ENCODE measurements around the gene DIPK1A.

DIPK1A gene

DNA sequence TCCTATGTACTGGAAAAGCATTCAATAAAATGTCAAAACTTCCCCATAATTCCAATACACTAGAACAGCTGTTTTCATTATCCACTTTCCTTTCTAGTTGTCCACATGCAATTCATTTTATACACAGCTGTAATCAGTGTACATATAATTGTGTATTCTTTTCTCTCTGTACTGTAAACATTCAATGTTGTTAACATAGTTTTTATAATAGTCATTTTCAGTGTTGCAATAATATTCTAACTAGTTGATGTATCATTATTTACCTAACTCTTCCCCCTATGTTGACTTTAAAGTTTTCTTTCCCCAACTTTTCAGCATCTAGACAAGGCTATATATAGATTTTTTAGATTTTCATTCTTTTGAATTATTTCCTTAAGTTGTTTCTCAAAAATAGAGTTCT is 44.4 kb downstream of the DIPK1A start:
- Histone ChIP-seq H3K4me1 (ENCODE audit: control insufficient read depth, insufficient read depth, low read length) (no peaks in the 10 kb centered on the region), H3K4me3 (ENCODE audit: low read length) (no peak overlapping the region), H3K9me3 (ENCODE audit: control insufficient read depth, insufficient read depth, low read length) (no peaks in the 10 kb centered on the region), H3K27me3 (ENCODE audit: control insufficient read depth, insufficient read depth, low read length) (no peaks in the 10 kb centered on the region), H3K27ac (ENCODE audit: low read length) (no peak overlapping the region), H3K36me3 (ENCODE audit: control insufficient read depth, insufficient read depth, low read length) (no peaks in the 10 kb centered on the region)
- DNase-seq (ENCODE audit: low read depth, low spot score), result no peak

DNA sequence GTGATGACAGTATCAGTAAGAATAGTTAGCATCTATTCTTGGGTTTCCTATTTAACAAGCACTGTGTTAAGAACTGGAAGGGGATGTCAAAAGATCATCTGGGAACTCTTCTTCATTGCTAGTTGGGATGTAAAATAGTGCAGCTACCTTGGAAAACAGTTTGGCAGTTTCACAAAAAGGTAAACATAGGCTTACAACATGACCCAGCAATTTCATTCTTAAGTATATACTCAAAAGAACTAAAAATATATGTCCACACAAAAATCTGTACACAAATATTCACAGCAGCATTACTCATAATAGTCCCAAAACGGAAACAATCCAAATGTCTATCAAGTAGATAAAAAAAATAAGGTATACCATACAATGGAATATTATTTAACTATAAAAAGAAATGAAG is 45.7 kb downstream of the DIPK1A start:
- Histone ChIP-seq H3K27ac (ENCODE audit: low read length) (no peak overlapping the region), H3K4me3 (ENCODE audit: low read length) (no peak overlapping the region), H3K36me3 (ENCODE audit: control insufficient read depth, insufficient read depth, low read length) (no peaks in the 10 kb centered on the region), H3K27me3 (ENCODE audit: control insufficient read depth, insufficient read depth, low read length) (no peaks in the 10 kb centered on the region), H3K4me1 (ENCODE audit: control insufficient read depth, insufficient read depth, low read length) (no peaks in the 10 kb centered on the region), H3K9me3 (ENCODE audit: control insufficient read depth, insufficient read depth, low read length) (no peaks in the 10 kb centered on the region)
- no CpG with 5 or more reads among the region's 1 CpG for WGBS (ENCODE audit: insufficient coverage, insufficient read length)
- DNase-seq (ENCODE audit: low read depth, low spot score), result no peak

DNA sequence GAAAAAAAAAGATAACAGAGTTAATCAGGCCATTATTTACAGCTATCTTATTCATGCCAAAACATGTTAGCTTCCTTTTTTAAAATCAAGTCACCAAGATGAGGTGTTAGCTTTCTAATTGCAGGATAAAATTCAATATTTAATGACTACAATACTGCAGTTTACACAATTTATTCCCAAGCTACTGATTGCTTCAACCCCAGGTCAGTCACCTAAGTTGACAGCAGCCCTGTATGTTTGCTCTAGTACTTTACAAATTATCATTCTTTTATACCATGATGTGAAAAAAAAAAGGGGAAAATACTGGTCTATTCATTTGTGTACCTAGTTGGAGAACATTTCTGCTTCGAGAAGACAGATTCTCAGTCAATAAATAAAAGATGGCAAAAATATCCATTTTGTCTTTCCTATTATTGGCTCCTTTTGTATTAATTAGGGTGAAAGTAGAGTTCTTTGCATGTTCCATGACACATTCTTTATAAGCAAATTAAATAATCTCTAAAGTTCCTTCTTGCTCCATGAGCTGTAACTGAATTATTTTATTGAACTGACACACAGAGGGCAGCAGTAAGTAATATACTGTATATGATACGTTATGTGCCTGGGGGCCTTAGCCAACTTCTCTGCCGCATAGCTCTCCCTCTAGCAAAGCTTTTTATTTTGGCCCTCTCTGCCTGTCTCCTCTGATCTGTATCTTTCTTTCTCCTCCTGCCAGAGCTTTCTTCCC is 48.0 kb downstream of the DIPK1A start:
- no CpG with 5 or more reads among the region's 3 CpGs for WGBS (ENCODE audit: insufficient coverage, insufficient read length)
- Histone ChIP-seq H3K27me3 (ENCODE audit: control insufficient read depth, insufficient read depth, low read length) (no peaks in the 10 kb centered on the region), H3K27ac (ENCODE audit: low read length) (no peak overlapping the region), H3K4me1 (ENCODE audit: control insufficient read depth, insufficient read depth, low read length) (no peaks in the 10 kb centered on the region), H3K9me3 (ENCODE audit: control insufficient read depth, insufficient read depth, low read length) (no peaks in the 10 kb centered on the region), H3K4me3 (ENCODE audit: low read length) (no peak overlapping the region), H3K36me3 (ENCODE audit: control insufficient read depth, insufficient read depth, low read length) (no peaks in the 10 kb centered on the region)
- no peak for DNase-seq (ENCODE audit: low read depth, low spot score)

DNA sequence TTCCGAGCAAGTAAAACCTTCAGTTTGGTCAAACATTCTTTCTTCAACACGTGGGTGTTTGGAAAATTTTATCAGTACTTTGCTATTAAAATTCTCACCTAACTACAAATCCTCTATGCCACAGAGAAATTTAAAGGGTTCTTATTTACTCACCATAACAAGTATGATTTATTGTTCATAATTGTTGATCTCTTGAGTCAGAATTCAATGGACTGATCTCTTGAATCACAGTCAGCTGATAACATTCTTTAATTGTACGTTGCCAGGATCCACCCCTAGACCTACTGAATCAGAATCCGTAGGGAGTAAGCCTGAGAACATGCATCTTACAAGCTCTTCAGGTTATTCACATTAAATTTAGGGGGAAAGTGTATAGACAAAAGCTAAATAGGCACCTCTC is 51.2 kb downstream of the DIPK1A start:
- no peak overlapping the region for H3K27ac ChIP-seq (ENCODE audit: low read length)
- H3K36me3 ChIP-seq (ENCODE audit: control insufficient read depth, insufficient read depth, low read length), result no peaks in the 10 kb centered on the region
- no CpG with 5 or more reads among the region's 4 CpGs for WGBS (ENCODE audit: insufficient coverage, insufficient read length)
- H3K9me3 ChIP-seq (ENCODE audit: control insufficient read depth, insufficient read depth, low read length), result no peaks in the 10 kb centered on the region
- no peaks in the 10 kb centered on the region for H3K4me1 ChIP-seq (ENCODE audit: control insufficient read depth, insufficient read depth, low read length)
- no peaks in the 10 kb centered on the region for H3K27me3 ChIP-seq (ENCODE audit: control insufficient read depth, insufficient read depth, low read length)
- no peak overlapping the region for H3K4me3 ChIP-seq (ENCODE audit: low read length)
- DNase-seq (ENCODE audit: low read depth, low spot score), result no peak

DNA sequence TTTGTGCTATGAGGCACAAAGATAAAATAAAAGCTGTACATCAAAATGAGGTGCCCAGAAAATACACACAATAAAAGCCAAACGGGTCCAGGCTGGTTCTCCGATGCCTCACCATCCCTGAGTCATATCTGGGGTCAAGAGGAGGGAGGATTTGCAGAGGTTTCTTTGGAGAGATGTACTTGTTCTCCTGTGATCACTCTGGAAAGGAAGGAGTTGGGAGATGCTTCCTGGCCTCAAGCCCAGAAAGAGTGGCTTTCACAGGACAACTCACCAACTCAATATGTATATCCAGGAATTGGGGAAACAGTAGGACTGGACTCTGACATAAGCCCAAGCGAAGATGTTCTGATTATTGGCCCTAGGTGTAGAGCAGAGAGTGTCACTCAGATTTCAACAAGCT is 51.9 kb downstream of the DIPK1A start:
- no peak for DNase-seq (ENCODE audit: low read depth, low spot score)
- H3K27me3 ChIP-seq (ENCODE audit: control insufficient read depth, insufficient read depth, low read length), result no peaks in the 10 kb centered on the region
- WGBS (ENCODE audit: insufficient coverage, insufficient read length), result no CpG with 5 or more reads among the region's 3 CpGs
- no peak overlapping the region for H3K27ac ChIP-seq (ENCODE audit: low read length)
- no peaks in the 10 kb centered on the region for H3K9me3 ChIP-seq (ENCODE audit: control insufficient read depth, insufficient read depth, low read length)
- H3K4me1 ChIP-seq (ENCODE audit: control insufficient read depth, insufficient read depth, low read length), result no peaks in the 10 kb centered on the region
- no peaks in the 10 kb centered on the region for H3K36me3 ChIP-seq (ENCODE audit: control insufficient read depth, insufficient read depth, low read length)
- no peak overlapping the region for H3K4me3 ChIP-seq (ENCODE audit: low read length)

DNA sequence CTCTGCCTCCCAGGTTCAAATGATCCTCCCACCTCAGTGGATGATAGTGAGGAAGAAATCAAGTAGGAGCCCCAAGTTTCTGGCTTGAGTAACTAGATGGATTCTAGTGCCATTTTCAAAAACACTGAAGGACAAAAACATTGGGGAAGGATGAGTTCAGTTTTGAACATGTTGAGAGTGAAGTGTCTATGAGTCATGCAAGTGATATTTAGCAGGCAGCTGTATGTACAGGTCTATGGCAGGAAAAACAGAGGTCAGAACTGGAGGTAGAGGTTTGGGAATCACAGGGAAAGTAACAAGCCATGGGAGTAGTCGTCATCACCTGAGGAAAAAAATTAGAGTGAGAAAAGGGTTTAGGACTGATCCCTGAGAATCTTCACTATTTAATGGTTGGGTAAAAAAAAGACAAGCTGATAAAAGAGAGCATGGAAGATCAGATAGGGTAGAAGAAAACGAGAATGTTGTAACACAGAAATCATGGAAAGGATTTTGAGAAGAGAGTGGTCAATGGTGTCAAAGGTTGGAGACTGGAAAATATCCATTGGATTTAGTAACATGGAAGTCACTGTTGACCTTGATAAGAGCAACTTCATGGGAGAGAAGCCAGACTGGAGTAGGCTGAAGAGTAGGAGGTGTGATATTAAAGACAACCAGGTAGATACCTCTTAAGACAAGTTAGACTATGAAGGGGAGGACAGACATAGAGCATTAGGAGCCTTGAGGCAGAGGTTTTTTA is 53.1 kb downstream of the DIPK1A start:
- Histone ChIP-seq H3K27me3 (ENCODE audit: control insufficient read depth, insufficient read depth, low read length) (no peaks in the 10 kb centered on the region), H3K4me1 (ENCODE audit: control insufficient read depth, insufficient read depth, low read length) (no peaks in the 10 kb centered on the region), H3K4me3 (ENCODE audit: low read length) (no peak overlapping the region), H3K36me3 (ENCODE audit: control insufficient read depth, insufficient read depth, low read length) (no peaks in the 10 kb centered on the region), H3K27ac (ENCODE audit: low read length) (no peak overlapping the region), H3K9me3 (ENCODE audit: control insufficient read depth, insufficient read depth, low read length) (no peaks in the 10 kb centered on the region)
- WGBS (ENCODE audit: insufficient coverage, insufficient read length), result 100% methylated on average over 1 of the region's 2 CpGs
- no peak for DNase-seq (ENCODE audit: low read depth, low spot score)

DNA sequence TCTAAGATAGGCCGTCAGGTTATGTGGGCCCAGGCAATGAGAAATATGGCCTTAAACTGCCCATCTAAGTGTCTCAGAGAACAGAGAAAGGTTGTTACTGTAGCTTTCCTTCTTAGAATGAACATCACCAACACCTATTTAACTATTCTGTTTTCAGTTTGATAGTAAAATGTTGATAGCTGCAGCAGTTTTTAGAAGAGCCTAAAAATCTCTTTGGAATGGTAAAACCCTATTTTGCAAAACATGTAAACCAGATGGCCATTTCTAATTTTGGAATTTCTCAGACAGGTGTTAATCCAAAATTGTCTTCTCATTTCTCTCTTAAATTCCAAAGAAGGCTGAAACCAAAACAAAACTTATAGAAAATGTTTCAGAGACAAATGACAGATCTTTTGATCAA is 57.5 kb downstream of the DIPK1A start:
- Histone ChIP-seq H3K4me3 (ENCODE audit: low read length) (no peak overlapping the region), H3K4me1 (ENCODE audit: control insufficient read depth, insufficient read depth, low read length) (no peaks in the 10 kb centered on the region), H3K27me3 (ENCODE audit: control insufficient read depth, insufficient read depth, low read length) (no peaks in the 10 kb centered on the region), H3K9me3 (ENCODE audit: control insufficient read depth, insufficient read depth, low read length) (no peaks in the 10 kb centered on the region), H3K36me3 (ENCODE audit: control insufficient read depth, insufficient read depth, low read length) (no peaks in the 10 kb centered on the region), H3K27ac (ENCODE audit: low read length) (no peak overlapping the region)
- DNase-seq (ENCODE audit: low read depth, low spot score), result no peak
- no CpG with 5 or more reads among the region's 1 CpG for WGBS (ENCODE audit: insufficient coverage, insufficient read length)

DNA sequence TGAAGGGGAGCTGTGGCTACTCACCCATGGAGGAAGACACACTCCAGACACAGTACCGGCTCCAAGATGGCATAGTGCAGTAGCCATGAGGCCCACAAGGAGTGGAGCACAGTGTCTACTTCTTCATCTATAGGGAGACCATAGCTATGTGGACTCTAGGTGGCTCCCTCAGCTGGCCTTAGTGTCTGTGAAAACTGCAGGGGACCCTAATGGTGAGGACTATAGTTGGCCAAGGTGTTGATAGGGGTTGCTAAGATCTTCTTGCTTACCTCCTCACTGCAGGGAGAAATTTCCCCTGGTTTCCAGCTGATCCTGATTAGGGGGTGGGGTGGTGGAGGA is 58.9 kb downstream of the DIPK1A start:
- no peak for DNase-seq (ENCODE audit: low read depth, low spot score)

DNA sequence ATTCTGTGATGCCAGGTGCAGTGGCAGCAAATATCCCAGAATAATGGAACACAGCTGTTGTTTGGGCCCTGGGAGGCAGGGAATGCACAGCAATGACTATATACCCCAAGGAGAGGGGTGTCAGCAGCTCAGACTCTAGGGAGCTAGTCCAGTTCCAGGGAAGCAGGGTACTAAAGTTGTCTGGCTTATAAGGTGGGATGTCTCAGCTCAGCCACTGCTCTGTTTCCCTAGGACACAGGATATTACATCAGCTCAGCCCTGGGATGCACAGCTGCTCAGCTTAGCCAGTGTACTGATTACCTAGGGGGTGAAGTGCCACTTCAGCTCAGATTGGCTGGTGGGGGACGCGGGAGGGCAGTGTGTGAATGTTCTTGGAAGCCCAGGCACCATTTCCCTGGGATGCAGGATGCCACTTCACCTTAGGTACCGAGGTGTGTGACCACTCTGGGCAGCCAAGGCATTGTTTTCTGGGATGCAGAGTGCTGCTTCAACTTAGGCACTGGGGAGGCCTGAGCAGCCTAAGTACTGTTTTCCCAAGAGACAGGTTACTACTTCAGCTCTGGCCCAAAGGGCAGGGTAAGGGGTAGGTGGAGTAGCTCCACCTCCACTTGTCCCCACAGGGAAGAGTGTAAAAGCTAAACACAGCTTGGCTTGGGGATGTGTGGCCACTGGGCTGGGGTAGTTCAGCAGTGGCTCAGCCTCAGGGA is 59.4 kb downstream of the DIPK1A start:
- H3K4me3 ChIP-seq (ENCODE audit: low read length), result no peak overlapping the region
- no peak for DNase-seq (ENCODE audit: low read depth, low spot score)
- H3K9me3 ChIP-seq (ENCODE audit: control insufficient read depth, insufficient read depth, low read length), result no peaks in the 10 kb centered on the region
- H3K27ac ChIP-seq (ENCODE audit: low read length), result no peak overlapping the region
- no peaks in the 10 kb centered on the region for H3K27me3 ChIP-seq (ENCODE audit: control insufficient read depth, insufficient read depth, low read length)
- no peaks in the 10 kb centered on the region for H3K36me3 ChIP-seq (ENCODE audit: control insufficient read depth, insufficient read depth, low read length)
- no CpG with 5 or more reads among the region's 3 CpGs for WGBS (ENCODE audit: insufficient coverage, insufficient read length)
- no peaks in the 10 kb centered on the region for H3K4me1 ChIP-seq (ENCODE audit: control insufficient read depth, insufficient read depth, low read length)

More for the DNA sequence above, 58.9 kb downstream of the DIPK1A start:
- no CpG with 5 or more reads among the region's 1 CpG for WGBS (ENCODE audit: insufficient coverage, insufficient read length)
- no peak overlapping the region for H3K4me3 ChIP-seq (ENCODE audit: low read length)
- no peak overlapping the region for H3K27ac ChIP-seq (ENCODE audit: low read length)
- H3K9me3 ChIP-seq (ENCODE audit: control insufficient read depth, insufficient read depth, low read length), result no peaks in the 10 kb centered on the region
- no peaks in the 10 kb centered on the region for H3K27me3 ChIP-seq (ENCODE audit: control insufficient read depth, insufficient read depth, low read length)
- H3K4me1 ChIP-seq (ENCODE audit: control insufficient read depth, insufficient read depth, low read length), result no peaks in the 10 kb centered on the region
- H3K36me3 ChIP-seq (ENCODE audit: control insufficient read depth, insufficient read depth, low read length), result no peaks in the 10 kb centered on the region

DNA sequence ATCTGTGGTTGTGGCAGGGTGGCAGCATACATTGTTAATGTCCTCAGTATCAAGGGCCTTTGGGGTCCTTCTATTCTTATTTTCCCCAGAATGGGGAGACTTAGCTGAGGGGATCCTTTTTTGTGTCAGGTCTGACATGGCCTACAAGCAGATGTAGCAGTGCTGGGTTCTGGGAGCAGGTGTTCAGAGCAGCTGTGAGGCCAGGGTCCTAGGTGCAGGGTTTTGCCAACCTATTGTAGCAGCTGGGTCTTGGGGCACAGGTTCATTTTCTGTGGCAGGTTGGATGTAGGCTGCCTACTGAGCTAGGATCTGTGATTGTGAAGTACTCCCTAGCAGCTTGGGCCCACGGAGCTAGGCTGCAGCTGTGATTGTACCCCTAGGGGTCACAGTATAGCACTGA is 60.1 kb downstream of the DIPK1A start:
- no peak for DNase-seq (ENCODE audit: low read depth, low spot score)
- no CpG with 5 or more reads among the region's 1 CpG for WGBS (ENCODE audit: insufficient coverage, insufficient read length)
- H3K4me3 ChIP-seq (ENCODE audit: low read length), result no peak overlapping the region
- H3K27me3 ChIP-seq (ENCODE audit: control insufficient read depth, insufficient read depth, low read length), result no peaks in the 10 kb centered on the region
- H3K9me3 ChIP-seq (ENCODE audit: control insufficient read depth, insufficient read depth, low read length), result no peaks in the 10 kb centered on the region
- H3K36me3 ChIP-seq (ENCODE audit: control insufficient read depth, insufficient read depth, low read length), result no peaks in the 10 kb centered on the region
- no peaks in the 10 kb centered on the region for H3K4me1 ChIP-seq (ENCODE audit: control insufficient read depth, insufficient read depth, low read length)
- no peak overlapping the region for H3K27ac ChIP-seq (ENCODE audit: low read length)

Data from iPS DF 6.9 (cell line).